K562 (cell line): Measurements from ENCODE around the gene ZNF318. TPM values are rescaled to one million over a fixed set of nuclear protein-coding genes. Genes with fewer than 3 reads are reported as not detected.

Experiments
- ATAC-seq: fragments of 200-7000 bp; cut with Tn5 transposase; 3 replicates; pipeline ENCODE4 v1.9.1; 2020; ENCODE audit warnings: moderate library complexity
- BruUV-seq: library from RNA; stranded (reverse); fragments of 400-500 nt; replicated peaks from 2 replicates; lab custom pipeline; 2021; lab: Mats Ljungman, UMichigan
- CTCF ChIA-PET: fragments of 300-600 bp; formaldehyde crosslinking; extraction: SDS; loops from one replicate; lab custom pipeline; 2021; ENCODE audit warnings: low intra/inter-chr PET ratio; lab: Yijun Ruan, JAX
- POLR2A ChIA-PET: fragments of 300-600, 350-650 bp; sonication (Branson Sonifier 250); formaldehyde crosslinking; extraction: SDS; loops from one replicate; lab custom pipeline; 2021; ENCODE audit warnings: antibody characterized with exemption, inconsistent platforms; lab: Yijun Ruan, JAX
- DNase-seq, 4 experiments: peaks; one replicate each; pipeline versions ENCODE4 v3.0.0 to v3.0.0-alpha.2; 2011 to 2018; ENCODE audit warnings: low spot score in 3 of 4, mixed read lengths in 3 of 4; ENCODE audit errors: extremely low read depth in 1 of 4
- FAIRE-seq: peaks from 2 replicates; lab custom pipeline; 2011; peaks lifted over from hg19 to GRCh38; lab: Jason Lieb, UNC
- H2AFZ ChIP-seq: 2 replicates; pipeline ENCODE4 v1.6.0; 2011; ENCODE audit warnings: low read depth, low read length, control low read depth, inconsistent platforms
- H3K27ac ChIP-seq: fragments of 200-600 bp; 3 replicates; pipeline ENCODE4 v1.8.0; 2011; ENCODE audit warnings: low read depth, mild to moderate bottlenecking, control low read depth, inconsistent platforms, low read length, moderate library complexity, mixed read lengths; ENCODE audit errors: extremely low read depth
- H3K27me3 ChIP-seq, 2 experiments: fragments of 300-600 bp in 1 of 2; 2 replicates in 1 of 2; 3 replicates in 1 of 2; pipeline versions ENCODE4 v1.6.0 to v1.8.0; 2011; ENCODE audit warnings: inconsistent platforms in 2 of 2, low read length in 2 of 2, mild to moderate bottlenecking in 1 of 2, mixed read lengths in 1 of 2, moderate library complexity in 1 of 2; ENCODE audit not compliant: control insufficient read depth in 2 of 2, insufficient read depth in 2 of 2
- H3K36me3 ChIP-seq: fragments of 300-600 bp; 3 replicates; pipeline ENCODE4 v1.8.0; 2011; ENCODE audit warnings: mild to moderate bottlenecking, low read length, inconsistent platforms; ENCODE audit not compliant: control insufficient read depth, insufficient read depth
- H3K4me1 ChIP-seq, 2 experiments: fragments of 200-600 bp in 1 of 2; replicated peaks in 1 of 2; 2 replicates in 1 of 2; 3 replicates in 1 of 2; pipeline versions ENCODE4 v1.5.1 to v1.8.0; 2011; ENCODE audit warnings: inconsistent platforms in 2 of 2, low read length in 2 of 2, mild to moderate bottlenecking in 1 of 2, mixed read lengths in 1 of 2, moderate library complexity in 1 of 2; ENCODE audit not compliant: control insufficient read depth in 2 of 2, insufficient read depth in 2 of 2
- H3K4me2 ChIP-seq: 2 replicates; pipeline ENCODE4 v1.6.1; 2011; ENCODE audit warnings: low read length, control low read depth, inconsistent platforms, mixed read lengths; ENCODE audit not compliant: insufficient read depth
- H3K4me3 ChIP-seq: fragments of 200-600 bp; sonication (generic), shearing (Covaris generic); 2 replicates; pipeline ENCODE4 v1.5.1; 2016; ENCODE audit warnings: control low read depth, inconsistent platforms
- H3K79me2 ChIP-seq: fragments of 200-600 bp; 3 replicates; pipeline ENCODE4 v1.8.0; 2011; ENCODE audit warnings: low read length, inconsistent platforms; ENCODE audit not compliant: control insufficient read depth, insufficient read depth
- H3K9ac ChIP-seq, 2 experiments: 2 replicates each; pipeline versions ENCODE4 v1.6.0 to v1.6.1; 2011; ENCODE audit warnings: low read depth in 2 of 2, low read length in 2 of 2, control low read depth in 1 of 2, inconsistent platforms in 1 of 2, mild to moderate bottlenecking in 1 of 2, mixed read lengths in 1 of 2; ENCODE audit not compliant: insufficient read depth in 1 of 2
- H3K9me1 ChIP-seq: one replicate; pipeline ENCODE4 v1.6.0; 2011; ENCODE audit warnings: inconsistent platforms, mild to moderate bottlenecking, low read length, moderate library complexity; ENCODE audit not compliant: control insufficient read depth, insufficient read depth
- H3K9me3 ChIP-seq: replicated peaks from 2 replicates; pipeline ENCODE4 v1.5.1; 2011; ENCODE audit warnings: low read depth, low read length, inconsistent platforms; ENCODE audit not compliant: control insufficient read depth, insufficient read depth
- H4K20me1 ChIP-seq: replicated peaks from 2 replicates; pipeline ENCODE4 v1.6.1; 2011; ENCODE audit warnings: low read length, inconsistent platforms, mixed read lengths; ENCODE audit not compliant: control insufficient read depth, insufficient read depth
- BRD4 ChIP-seq: fragments of 200-600 bp; sonication (generic); IDR thresholded peaks from 2 replicates; pipeline ENCODE4 v1.6.1; 2017; ENCODE audit warnings: inconsistent platforms
- CBFA2T2 ChIP-seq: fragments of 450-650 bp; conservative IDR thresholded peaks from 2 replicates; pipeline ENCODE4 v1.6.1; 2017; ENCODE audit warnings: mild to moderate bottlenecking
- CBX5 ChIP-seq: IDR thresholded peaks from 2 replicates; pipeline ENCODE4 v1.6.1; 2014; ENCODE audit warnings: low read depth, borderline replicate concordance
- LEF1 ChIP-seq: fragments of 450-650 bp; IDR thresholded peaks from 2 replicates; pipeline ENCODE4 v1.6.1; 2016; ENCODE audit warnings: mild to moderate bottlenecking
- NFXL1 ChIP-seq: fragments of 450-650 bp; formaldehyde crosslinking; IDR thresholded peaks from 2 replicates; pipeline ENCODE4 v1.4.0; 2021; ENCODE audit warnings: mild to moderate bottlenecking
- POU5F1 ChIP-seq: fragments of 150-350 bp; IDR thresholded peaks from 2 replicates; pipeline ENCODE4 v1.6.1; 2014; ENCODE audit warnings: borderline replicate concordance, low read length, low read depth, mild to moderate bottlenecking; ENCODE audit not compliant: partially characterized antibody
- SNRNP70 ChIP-seq: fragments of 200-400 bp; formaldehyde crosslinking; optimal IDR thresholded peaks from 2 replicates; pipeline ENCODE3; 2017; ENCODE audit warnings: low read depth, low read length
- TBP ChIP-seq: optimal IDR thresholded peaks from 2 replicates; pipeline ENCODE3; 2011; ENCODE audit warnings: low read depth, low read length, improper control_type of control experiment
- ZNF316 ChIP-seq: fragments of 450-650 bp; IDR thresholded peaks from 2 replicates; pipeline ENCODE4 v1.6.1; 2016
- ZNF668 ChIP-seq: fragments of 250-450 bp; sonication (Bioruptor Pico); IDR thresholded peaks from 2 replicates; pipeline ENCODE4 v1.8.0; 2022; ENCODE audit warnings: mild to moderate bottlenecking, inconsistent platforms
- WGBS: fragments of 100-300 bp; shearing (Covaris generic); methylation state at CpG from one replicate; pipeline ENCODE4 v1.1.6; 2016; ENCODE audit warnings: low coverage, mixed read lengths; ENCODE audit not compliant: insufficient coverage; ENCODE audit errors: missing lambda C conversion rate; 5-methylcytosine and 5-hydroxymethylcytosine counted together
- in situ Hi-C: fragments of 300-500 bp; cut with MboI; formaldehyde crosslinking; loops from 4 replicates; pipeline ENCODE4 v1.15.0; 2018; ENCODE audit warnings: inconsistent platforms, mixed read lengths
- intact Hi-C: fragments of 100-400 bp; cut with micrococcal nuclease; formaldehyde crosslinking; loops from 2 replicates; pipeline ENCODE4 v1.14.2; 2022
- polyA plus RNA-seq, 8 experiments: library from polyadenylated mRNA; depleted of rRNA in 4 of 8; stranded (reverse) in 5 of 8; unstranded in 3 of 8; fragments of >200 nt; fragmentation: Nextera tagmentation in 2 of 8; fragmentation: Illumina TruSeq in 1 of 8; extraction: Ambion mirVana in 2 of 8; extraction: Trizol in 1 of 8; gene quantifications; 2 replicates each; pipeline versions ENCODE4 v1.2.1 to v1.2.3, GENCODE V29; 2011 to 2014; ENCODE audit warnings: inconsistent platforms in 1 of 8, missing spikeins in 1 of 8
- total RNA-seq, 7 experiments: library from RNA; depleted of rRNA in 6 of 7; stranded (reverse); fragments of >200 nt in 6 of 7; fragmentation: Illumina TruSeq in 2 of 7; extraction: Trizol in 2 of 7; gene quantifications; 2 replicates each; pipeline versions ENCODE4 v1.2.1 to v1.2.3, GENCODE V29; 2011 to 2021; ENCODE audit warnings: low replicate concordance in 1 of 7

The ZNF318 gene
- total and polyA plus RNA-seq, 9 of the 15 experiments (the other 6 are each of a cell fraction or from before 2014, with no cell fraction given) = 3.2 to 19.0 (median 9.2) TPM

- Histone ChIP-seq H3K27ac (no peak overlapping the region), H3K9me3 (no peaks in the 10 kb centered on the region), H3K4me3 (no peak overlapping the region), H3K27me3 (no peaks in the 10 kb centered on the region), H3K9me1 (no peaks in the 10 kb centered on the region), H3K4me1 (peaks cover 0 to 2% of the 10 kb centered on the region in 2 experiments; a peak in 2 of 5 replicates), H3K79me2 (no peaks in the 10 kb centered on the region), H3K36me3 (no peaks in the 10 kb centered on the region), H3K4me2 (no peak overlapping the region), H3K9ac (no peak overlapping the region), H4K20me1 (no peaks in the 10 kb centered on the region), H2AFZ (no peak overlapping the region)
- ATAC-seq (no peak), DNase-seq (no peak), FAIRE-seq (no peak)
- intact Hi-C loops = loop anchor here (5.0 kb wide), 1 partner anchor 185 kb away; no protein-coding TSS in a partner anchor
- TF ChIP-seq TBP = no peak
- no peak for TF ChIP-seq CBX5
- no peak for TF ChIP-seq ZNF668 (CRISPR knock-in tag)
- no peak for TF ChIP-seq ZNF316
- no peak for TF ChIP-seq LEF1
- TF ChIP-seq POU5F1 = no peak
- TF ChIP-seq BRD4 = no peak
- TF ChIP-seq SNRNP70 = no peak
- no peak for TF ChIP-seq NFXL1 (CRISPR knock-in tag)
- TF ChIP-seq CBFA2T2 = no peak
- ChIA-PET CTCF (no interaction called here), POLR2A (no interaction called here)
- in situ Hi-C loops = loop anchor here (5.0 kb wide), 1 partner anchor 60 kb away; no protein-coding TSS in a partner anchor
- WGBS = 2% methylated on average over 4 of the region's 4 CpGs
- no TSS peak for BruUV-seq
Measured at GRCh38 chr6:43331891-43332290, 37.6 kb downstream of the ZNF318 start.
